Testis (tissue), 3 donors: ENCODE results near the gene TMEM81. TPM values are rescaled to one million over a fixed set of nuclear protein-coding genes. Genes with fewer than 3 reads are reported as not detected.
A peak's percentile ranks its signal among the peaks of the same experiment; 100 is the strongest.

ENCODE experiments used
- DNase-seq: peaks from one replicate; pipeline ENCODE4 v3.0.0-alpha.2; 2019
- H3K27ac ChIP-seq, 2 donors: fragments of 200-600 bp; sonication (generic); one replicate each; pipeline ENCODE4 v1.5.1; 2019
- H3K27me3 ChIP-seq: fragments of 200-600 bp; sonication (generic); one replicate; pipeline ENCODE4 v1.5.1; 2019
- H3K36me3 ChIP-seq: fragments of 200-600 bp; sonication (generic); one replicate; pipeline ENCODE4 v1.5.1; 2017; ENCODE audit warnings: low read depth; ENCODE audit errors: missing control alignments
- H3K4me1 ChIP-seq: fragments of 200-600 bp; sonication (generic); one replicate; pipeline ENCODE4 v1.5.1; 2019
- H3K4me3 ChIP-seq, 2 donors: fragments of 200-600 bp; sonication (generic); one replicate each; pipeline ENCODE4 v1.5.1; 2017 to 2019
- H3K9me3 ChIP-seq: fragments of 200-600 bp; sonication (generic); one replicate; pipeline ENCODE4 v1.5.1; 2017
- POLR2A ChIP-seq: fragments of 450-650 bp; IDR thresholded peaks from one replicate; pipeline ENCODE4 v1.6.1; 2017; ENCODE audit warnings: antibody characterized with exemption, mild to moderate bottlenecking, moderate library complexity
- WGBS, 2 donors: methylation state at CpG; one replicate each; pipeline ENCODE4 v1.1.5; 2018; 5-methylcytosine and 5-hydroxymethylcytosine counted together
- intact Hi-C: fragments of 100-400 bp; cut with DNase I; formaldehyde crosslinking; loops from one replicate; pipeline ENCODE4 v1.15.1; 2023; ENCODE audit warnings: low total_unique reads
- polyA plus RNA-seq: library from polyadenylated mRNA; stranded (reverse); fragments of 350-450 nt; fragmentation: Illumina TruSeq; extraction: RNeasy Lipid Tissue Mini Kit (QIAGEN cat#74804); gene quantifications from one replicate; pipeline ENCODE4 v1.2.3, GENCODE V29; 2014; ENCODE audit warnings: low read depth, low replicate concordance; ENCODE audit not compliant: insufficient read depth
- total RNA-seq, 2 donors: library from RNA; depleted of rRNA; stranded (reverse); fragments of >200 nt; gene quantifications; one replicate each; pipeline ENCODE4 v1.2.3, GENCODE V29; 2016
- TF ChIP-seq, protein P1 (sequence below), 3 experiments: fragments of 450-650 bp in 2 of 3; fragments of 200-600 bp in 1 of 3; sonication (generic) in 1 of 3; IDR thresholded peaks; one replicate each; pipeline ENCODE4 v1.5.1; 2016 to 2019; ENCODE audit warnings: antibody characterized with exemption in 3 of 3, mild to moderate bottlenecking in 2 of 3, moderate library complexity in 1 of 3

Gene TMEM81
- total and polyA plus RNA-seq, 3 donors from 2014 or later, result 5.7 to 6.8 (median 5.9) TPM

DNA sequence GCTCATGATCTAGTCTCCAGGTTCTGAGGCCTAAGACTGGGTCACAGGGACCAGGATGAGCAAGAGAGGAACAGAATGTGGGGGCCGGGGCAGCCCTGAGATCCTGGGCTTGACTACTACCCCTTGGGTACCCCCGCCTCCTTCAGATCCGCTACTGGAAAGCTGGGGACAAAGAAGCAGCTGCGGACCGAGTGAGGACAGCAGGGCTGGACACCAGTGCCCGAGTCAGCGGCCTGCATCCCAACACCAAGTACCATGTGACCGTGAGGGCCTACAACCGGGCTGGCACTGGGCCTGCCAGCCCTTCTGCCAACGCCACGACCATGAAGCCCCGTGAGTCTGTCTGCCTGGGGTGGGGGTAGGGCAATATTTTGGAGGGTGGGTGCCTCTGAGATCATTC is 12.5 kb downstream of the TMEM81 start:
- Histone ChIP-seq H3K27me3 (no peaks in the 10 kb centered on the region), H3K9me3 (no peaks in the 10 kb centered on the region), H3K36me3 (no peaks in the 10 kb centered on the region), H3K27ac (no peak overlapping the region), H3K4me3 (no peak overlapping the region), H3K4me1 (peaks cover 7% of the 10 kb centered on the region)
- WGBS, 2 donors, result 92% methylated on average over 7 to 12 of the region's 12 CpGs
- TF ChIP-seq, protein P1, sequence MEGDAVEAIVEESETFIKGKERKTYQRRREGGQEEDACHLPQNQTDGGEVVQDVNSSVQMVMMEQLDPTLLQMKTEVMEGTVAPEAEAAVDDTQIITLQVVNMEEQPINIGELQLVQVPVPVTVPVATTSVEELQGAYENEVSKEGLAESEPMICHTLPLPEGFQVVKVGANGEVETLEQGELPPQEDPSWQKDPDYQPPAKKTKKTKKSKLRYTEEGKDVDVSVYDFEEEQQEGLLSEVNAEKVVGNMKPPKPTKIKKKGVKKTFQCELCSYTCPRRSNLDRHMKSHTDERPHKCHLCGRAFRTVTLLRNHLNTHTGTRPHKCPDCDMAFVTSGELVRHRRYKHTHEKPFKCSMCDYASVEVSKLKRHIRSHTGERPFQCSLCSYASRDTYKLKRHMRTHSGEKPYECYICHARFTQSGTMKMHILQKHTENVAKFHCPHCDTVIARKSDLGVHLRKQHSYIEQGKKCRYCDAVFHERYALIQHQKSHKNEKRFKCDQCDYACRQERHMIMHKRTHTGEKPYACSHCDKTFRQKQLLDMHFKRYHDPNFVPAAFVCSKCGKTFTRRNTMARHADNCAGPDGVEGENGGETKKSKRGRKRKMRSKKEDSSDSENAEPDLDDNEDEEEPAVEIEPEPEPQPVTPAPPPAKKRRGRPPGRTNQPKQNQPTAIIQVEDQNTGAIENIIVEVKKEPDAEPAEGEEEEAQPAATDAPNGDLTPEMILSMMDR (IDR thresholded peaks at IDR 0.05), result no peak
- no peak for TF ChIP-seq POLR2A
- no peak for DNase-seq
- intact Hi-C loops, result no loop called here

DNA sequence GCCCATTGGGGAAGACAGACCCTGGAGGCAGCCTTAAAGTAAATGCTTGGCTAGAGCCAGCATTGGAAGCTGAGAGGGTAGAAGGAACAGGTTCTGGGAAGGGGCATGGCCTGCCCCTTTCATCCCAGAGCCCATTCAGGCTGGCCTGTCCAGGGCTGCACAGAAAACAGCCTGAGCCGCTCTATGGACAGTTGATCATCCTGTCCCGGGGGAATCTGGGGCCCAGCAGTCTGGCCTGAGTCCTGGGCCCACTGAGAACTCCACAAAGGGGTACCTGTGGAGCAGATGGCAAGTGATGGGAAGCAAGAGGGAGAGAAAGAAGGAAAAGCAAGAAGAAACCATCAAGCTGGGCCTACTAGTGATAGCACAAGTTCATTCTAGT is 13.2 kb downstream of the TMEM81 start:
- no peak overlapping the region for H3K4me3 ChIP-seq
- TF ChIP-seq, protein P1 (IDR thresholded peaks at IDR 0.05), result no peak
- TF ChIP-seq POLR2A, result no peak
- no peak for DNase-seq
- H3K36me3 ChIP-seq, result no peaks in the 10 kb centered on the region
- H3K9me3 ChIP-seq, result no peaks in the 10 kb centered on the region
- no peaks in the 10 kb centered on the region for H3K4me1 ChIP-seq
- intact Hi-C loops, result no loop called here
- WGBS, 2 donors, result 100% methylated on average over 2 of the region's 2 CpGs
- no peak overlapping the region for H3K27ac ChIP-seq
- no peaks in the 10 kb centered on the region for H3K27me3 ChIP-seq

DNA sequence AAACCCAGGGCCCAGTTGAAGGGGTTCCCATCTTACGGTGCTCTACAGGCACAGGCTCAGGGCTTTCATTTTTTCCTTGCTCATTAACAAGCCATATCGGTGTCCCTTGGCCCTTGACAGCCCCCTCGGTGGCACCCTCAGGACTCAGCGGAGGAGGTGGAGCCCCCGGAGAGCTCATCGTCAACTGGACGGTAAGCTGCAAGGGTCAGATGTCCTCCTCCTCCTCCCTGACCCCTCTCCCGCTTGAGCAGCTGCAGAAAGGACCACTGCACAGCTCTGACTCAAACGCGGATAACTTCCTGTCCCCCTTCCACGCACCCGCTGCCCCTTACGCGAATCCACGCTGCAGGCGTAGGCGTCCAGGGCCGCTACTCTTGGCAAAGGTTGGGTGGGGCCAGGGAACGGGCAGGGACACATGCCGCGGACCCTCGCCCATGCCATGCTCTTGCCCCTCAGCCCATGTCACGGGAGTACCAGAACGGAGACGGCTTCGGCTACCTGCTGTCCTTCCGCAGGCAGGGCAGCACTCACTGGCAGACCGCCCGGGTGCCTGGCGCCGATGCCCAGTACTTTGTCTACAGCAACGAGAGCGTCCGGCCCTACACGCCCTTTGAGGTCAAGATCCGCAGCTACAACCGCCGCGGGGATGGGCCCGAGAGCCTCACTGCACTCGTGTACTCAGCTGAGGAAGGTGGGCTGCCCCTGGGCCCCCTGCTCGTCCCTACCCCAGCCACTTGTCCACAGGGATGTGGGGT is 14.7 kb downstream of the TMEM81 start:
- H3K4me1 ChIP-seq, result no peaks in the 10 kb centered on the region
- WGBS, 2 donors, result 68 to 79% methylated on average over 35 to 42 of the region's 42 CpGs
- no peaks in the 10 kb centered on the region for H3K9me3 ChIP-seq
- DNase-seq, result no peak
- TF ChIP-seq, protein P1 (IDR thresholded peaks at IDR 0.05), result no peak
- TF ChIP-seq POLR2A, result no peak
- no peaks in the 10 kb centered on the region for H3K27me3 ChIP-seq
- no peaks in the 10 kb centered on the region for H3K36me3 ChIP-seq
- no peak overlapping the region for H3K27ac ChIP-seq
- intact Hi-C loops, result no loop called here
- peak overlapping the region; percentile 21 to 24 for H3K4me3 ChIP-seq

DNA sequence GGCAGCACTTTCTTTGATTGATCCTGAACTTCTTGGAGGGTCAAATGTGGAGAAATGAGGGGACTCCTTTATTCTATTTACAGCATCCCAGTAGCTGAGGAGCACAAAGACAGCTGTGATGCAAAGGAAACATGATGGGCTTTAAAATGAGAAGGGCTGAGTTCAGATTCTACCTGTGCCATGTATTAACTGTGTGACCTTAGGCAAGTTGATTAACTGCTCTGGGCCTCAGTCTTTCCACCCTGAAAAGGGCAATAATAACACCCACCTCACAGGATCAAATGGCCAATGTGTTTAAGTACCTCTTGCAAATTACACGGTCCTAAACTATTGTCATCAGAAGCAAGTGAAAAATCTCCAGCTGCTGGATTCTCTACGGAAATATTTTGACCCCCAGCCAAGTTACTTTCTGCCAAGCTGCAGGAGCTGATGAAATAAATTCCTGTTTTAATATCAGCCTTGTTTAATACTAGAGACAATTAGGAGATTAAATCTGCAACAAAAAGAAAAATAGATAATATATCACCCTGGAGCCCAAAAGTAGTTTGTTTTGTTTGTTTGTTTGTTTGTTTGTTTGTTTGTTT is 15.7 kb downstream of the TMEM81 start:
- Histone ChIP-seq H3K9me3 (no peaks in the 10 kb centered on the region), H3K4me3 (no peak overlapping the region), H3K27ac (no peak overlapping the region), H3K36me3 (no peaks in the 10 kb centered on the region), H3K4me1 (no peaks in the 10 kb centered on the region), H3K27me3 (no peaks in the 10 kb centered on the region)
- intact Hi-C loops, result no loop called here
- no peak for DNase-seq
- TF ChIP-seq, protein P1 (IDR thresholded peaks at IDR 0.05), result no peak
- 28% methylated on average over 2 of the region's 2 CpGs for WGBS, 2 donors

DNA sequence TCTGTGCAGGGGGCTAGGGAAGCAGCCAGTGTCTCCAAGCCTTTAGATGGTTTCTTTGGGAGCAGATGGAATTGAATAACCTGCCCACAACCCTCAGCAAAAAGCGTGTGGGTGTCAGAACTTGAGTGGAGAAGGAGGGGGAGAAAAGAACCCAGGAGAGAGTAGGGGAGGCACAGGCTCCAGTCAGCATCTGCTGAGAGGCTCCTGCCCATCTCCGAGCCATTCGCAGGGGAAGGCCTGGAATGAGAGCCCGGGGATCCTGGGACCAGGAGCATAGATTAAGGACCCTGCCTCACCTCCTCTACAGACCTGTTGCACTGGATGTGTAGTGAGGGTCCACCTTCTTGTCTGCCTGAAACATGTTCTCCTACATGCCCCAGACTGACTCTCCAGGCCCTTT is 16.3 kb downstream of the TMEM81 start:
- TF ChIP-seq, protein P1 (IDR thresholded peaks at IDR 0.05), result no peak
- TF ChIP-seq POLR2A, result no peak
- intact Hi-C loops, result no loop called here
- no peaks in the 10 kb centered on the region for H3K9me3 ChIP-seq
- H3K36me3 ChIP-seq, result no peaks in the 10 kb centered on the region
- DNase-seq, result no peak
- H3K27ac ChIP-seq, result no peak overlapping the region
- no peaks in the 10 kb centered on the region for H3K4me1 ChIP-seq
- WGBS, 2 donors, result 90 to 91% methylated on average over 4 of the region's 4 CpGs
- no peak overlapping the region for H3K4me3 ChIP-seq
- H3K27me3 ChIP-seq, result no peaks in the 10 kb centered on the region
